Endothelial cell of umbilical vein (primary cell): ENCODE results near the gene ATP6V0A4. TPM values are rescaled to one million over a fixed set of nuclear protein-coding genes. Genes with fewer than 3 reads are reported as not detected.

Source experiments
- Bru-seq: library from RNA; stranded (reverse); fragments of 400-500 nt; gene quantifications from one replicate; lab custom pipeline; 2021; lab: Mats Ljungman, UMichigan
- BruChase-seq, 2 experiments: library from RNA; stranded (reverse); fragments of 400-500 nt; gene quantifications; one replicate each; lab custom pipeline; 2021; lab: Mats Ljungman, UMichigan
- BruUV-seq: library from RNA; stranded (reverse); fragments of 400-500 nt; replicated peaks from 2 replicates; lab custom pipeline; 2021; lab: Mats Ljungman, UMichigan
- CTCF ChIA-PET: fragments of 300-600, 350-600 bp; sonication (Branson Sonifier 250); formaldehyde crosslinking; loops from one replicate; lab custom pipeline; 2021; ENCODE audit warnings: antibody characterized with exemption, inconsistent platforms; lab: Charles Lee
- POLR2A ChIA-PET: fragments of 300-600, 350-600 bp; sonication (Branson Sonifier 250); formaldehyde crosslinking; loops from one replicate; lab custom pipeline; 2021; ENCODE audit warnings: antibody characterized with exemption, inconsistent platforms; lab: Charles Lee
- DNase-seq: peaks from one replicate; pipeline ENCODE4 v3.0.0-alpha.2; 2011; ENCODE audit warnings: low read depth, low spot score
- FAIRE-seq: peaks from 2 replicates; lab custom pipeline; 2011; peaks lifted over from hg19 to GRCh38; lab: Jason Lieb, UNC
- H2AFZ ChIP-seq: 2 replicates; pipeline ENCODE4 v1.6.0; 2012; ENCODE audit warnings: low read depth, low read length, control low read depth, inconsistent platforms
- H3K27ac ChIP-seq: 2 replicates; pipeline ENCODE4 v1.5.1; 2011; ENCODE audit warnings: low read depth, mild to moderate bottlenecking, control low read depth, low read length, moderate library complexity; ENCODE audit not compliant: insufficient read depth
- H3K27me3 ChIP-seq, 2 experiments: 2 replicates each; pipeline versions ENCODE4 v1.6.0 to v1.6.1; 2011; ENCODE audit warnings: low read length in 2 of 2, mixed read lengths in 1 of 2; ENCODE audit not compliant: control insufficient read depth in 2 of 2, insufficient read depth in 2 of 2
- H3K36me3 ChIP-seq, 2 experiments: 2 replicates in 1 of 2; 3 replicates in 1 of 2; pipeline ENCODE4 v1.5.1; 2011; ENCODE audit warnings: low read length in 2 of 2, mild to moderate bottlenecking in 1 of 2, moderate library complexity in 1 of 2; ENCODE audit not compliant: control insufficient read depth in 2 of 2, insufficient read depth in 2 of 2; ENCODE audit errors: extremely low read depth in 1 of 2
- H3K4me1 ChIP-seq: 3 replicates; pipeline ENCODE4 v1.5.1; 2011; ENCODE audit warnings: mild to moderate bottlenecking, low read length; ENCODE audit not compliant: control insufficient read depth, insufficient read depth; ENCODE audit errors: extremely low read depth
- H3K4me2 ChIP-seq: 2 replicates; pipeline ENCODE4 v1.6.1; 2011; ENCODE audit warnings: low read length, control low read depth, mixed read lengths; ENCODE audit not compliant: insufficient read depth
- H3K4me3 ChIP-seq, 3 experiments: fragments of 200-600 bp in 1 of 3; sonication (generic), shearing (Covaris generic) in 1 of 3; replicated peaks in 1 of 3; 2 replicates each; pipeline ENCODE4 v1.5.1; 2011 to 2016; ENCODE audit warnings: control low read depth in 3 of 3, low read length in 3 of 3, mild to moderate bottlenecking in 2 of 3, inconsistent platforms in 1 of 3, low read depth in 1 of 3, moderate library complexity in 1 of 3; ENCODE audit not compliant: insufficient read depth in 1 of 3
- H3K79me2 ChIP-seq: 2 replicates; pipeline ENCODE4 v1.6.0; 2012; ENCODE audit warnings: low read length, inconsistent platforms; ENCODE audit not compliant: control insufficient read depth, insufficient read depth
- H3K9ac ChIP-seq: replicated peaks from 2 replicates; pipeline ENCODE3; 2011; ENCODE audit warnings: low read length, control low read depth; ENCODE audit not compliant: insufficient read depth; ENCODE audit errors: extremely low read depth
- H3K9me1 ChIP-seq: replicated peaks from 3 replicates; pipeline ENCODE4 v1.6.0; 2011; ENCODE audit warnings: mild to moderate bottlenecking, low read length; ENCODE audit not compliant: control insufficient read depth, insufficient read depth; ENCODE audit errors: extremely low read depth
- H3K9me3 ChIP-seq: replicated peaks from 2 replicates; pipeline ENCODE4 v1.5.1; 2012; ENCODE audit warnings: low read length, inconsistent platforms; ENCODE audit not compliant: control insufficient read depth, insufficient read depth
- H4K20me1 ChIP-seq: replicated peaks from 2 replicates; pipeline ENCODE3; 2011; ENCODE audit warnings: mild to moderate bottlenecking, low read length; ENCODE audit not compliant: control insufficient read depth, insufficient read depth; ENCODE audit errors: extremely low read depth
- EZH2 ChIP-seq: IDR thresholded peaks from 2 replicates; pipeline ENCODE4 v1.6.1; 2012; ENCODE audit warnings: borderline replicate concordance, low read depth, mild to moderate bottlenecking, moderate library complexity, low read length, inconsistent platforms; ENCODE audit not compliant: severe bottlenecking
- FOS ChIP-seq: IDR thresholded peaks from 2 replicates; pipeline ENCODE4 v1.6.1; 2011; ENCODE audit warnings: mild to moderate bottlenecking, low read length, moderate library complexity, borderline replicate concordance; ENCODE audit not compliant: insufficient read depth
- GATA2 ChIP-seq: IDR thresholded peaks from 2 replicates; pipeline ENCODE4 v1.7.0; 2011; ENCODE audit warnings: low read depth, mild to moderate bottlenecking, moderate library complexity, mixed read lengths, low read length; ENCODE audit not compliant: insufficient read length, insufficient read depth
- JUN ChIP-seq: IDR thresholded peaks from 2 replicates; pipeline ENCODE4 v1.6.1; 2011; ENCODE audit warnings: borderline replicate concordance, low read depth; ENCODE audit not compliant: insufficient read length, insufficient read depth
- MYC ChIP-seq: IDR thresholded peaks from one replicate; pipeline ENCODE4 v1.6.1; 2011; ENCODE audit warnings: mild to moderate bottlenecking, low read depth, low read length
- POLR2A ChIP-seq: IDR thresholded peaks from 2 replicates; pipeline ENCODE4 v1.6.1; 2012; ENCODE audit warnings: low read depth, mild to moderate bottlenecking, control low read depth, low read length
- POLR2AphosphoS5 ChIP-seq: IDR thresholded peaks from 2 replicates; pipeline ENCODE4 v1.6.1; 2012; ENCODE audit warnings: low read depth, mild to moderate bottlenecking, control low read depth, low read length, moderate library complexity; ENCODE audit not compliant: insufficient read depth
- dilution Hi-C: fragments of 300-500 bp; cut with MboI; formaldehyde crosslinking; loops from one replicate; pipeline ENCODE4 v1.15.0; 2019; ENCODE audit warnings: low sequenced_read_pairs; ENCODE audit not compliant: extremely low pct_ligation_motif_present
- intact Hi-C: fragments of 100-400 bp; cut with micrococcal nuclease; formaldehyde crosslinking; loops from one replicate; pipeline ENCODE4 v1.10.0; 2022
- long read RNA-seq: library from polyadenylated mRNA; stranded (forward); transcript quantifications from one replicate; pipeline ENCODE4 v2.0.0, GENCODE V29; 2021
- polyA minus RNA-seq, 3 experiments: library from RNA; depleted of rRNA, polyadenylated mRNA; stranded (reverse); fragments of >200 nt; gene quantifications; 1 replicate in 1 of 3; 2 replicates in 2 of 3; pipeline ENCODE4 v1.2.3, GENCODE V29; 2011
- polyA plus RNA-seq, 4 experiments: library from polyadenylated mRNA; depleted of rRNA in 3 of 4; stranded (reverse) in 3 of 4; unstranded in 1 of 4; fragments of >200 nt; gene quantifications; 2 replicates each; pipeline versions ENCODE4 v1.2.1 to v1.2.3, GENCODE V29; 2011 to 2012; ENCODE audit warnings: missing spikeins in 1 of 4
- total RNA-seq: library from RNA; stranded (reverse); gene quantifications from 2 replicates; pipeline ENCODE4 v1.2.3, GENCODE V29; 2021
- TF ChIP-seq, protein P1 (sequence below): IDR thresholded peaks from 2 replicates; pipeline ENCODE4 v1.6.1; 2011; ENCODE audit not compliant: insufficient read depth, insufficient read length
- TF ChIP-seq, protein P2 (sequence below), 2 donors: IDR thresholded peaks; 1 replicate in 1 of 2; 2 replicates in 1 of 2; pipeline ENCODE4 v1.5.1; 2011; ENCODE audit warnings: low read length in 2 of 2, mild to moderate bottlenecking in 2 of 2, moderate library complexity in 2 of 2, control low read depth in 1 of 2, inconsistent platforms in 1 of 2, low read depth in 1 of 2; ENCODE audit not compliant: insufficient read depth in 1 of 2; ENCODE audit errors: extremely low read depth in 1 of 2

ATP6V0A4 gene
- total RNA-seq (0.24 TPM in 1 of 2 replicates, not detected in the other), polyA plus RNA-seq (0.06 and 0.07 TPM in 2 replicates), polyA minus RNA-seq (not detected in 2 replicates), Bru-seq, nascent RNA (percentile 11 among the genes with signal in this experiment), BruChase-seq, experiment 1, labeled RNA remaining after a 6-hour chase (percentile 5 among the genes with signal in this experiment), BruChase-seq, experiment 2, labeled RNA remaining after a 2-hour chase (percentile 5 among the genes with signal in this experiment)
- polyA plus RNA-seq (2011; cell fraction: cytosol; rRNA removed), result 0.03 TPM in 1 of 2 replicates, not detected in the other
- 0.05 and 0.06 TPM in 2 replicates for polyA plus RNA-seq (2011; cell fraction: nucleus; rRNA removed)
- polyA plus RNA-seq (2012), result 0.56 and 0.59 TPM in 2 replicates
- not detected for polyA minus RNA-seq (2011; cell fraction: cytosol; rRNA and poly(A)+ RNA removed)
- polyA minus RNA-seq (2011; cell fraction: nucleus; rRNA and poly(A)+ RNA removed), result not detected in 2 replicates
- long read RNA-seq, result 0 reads

DNA sequence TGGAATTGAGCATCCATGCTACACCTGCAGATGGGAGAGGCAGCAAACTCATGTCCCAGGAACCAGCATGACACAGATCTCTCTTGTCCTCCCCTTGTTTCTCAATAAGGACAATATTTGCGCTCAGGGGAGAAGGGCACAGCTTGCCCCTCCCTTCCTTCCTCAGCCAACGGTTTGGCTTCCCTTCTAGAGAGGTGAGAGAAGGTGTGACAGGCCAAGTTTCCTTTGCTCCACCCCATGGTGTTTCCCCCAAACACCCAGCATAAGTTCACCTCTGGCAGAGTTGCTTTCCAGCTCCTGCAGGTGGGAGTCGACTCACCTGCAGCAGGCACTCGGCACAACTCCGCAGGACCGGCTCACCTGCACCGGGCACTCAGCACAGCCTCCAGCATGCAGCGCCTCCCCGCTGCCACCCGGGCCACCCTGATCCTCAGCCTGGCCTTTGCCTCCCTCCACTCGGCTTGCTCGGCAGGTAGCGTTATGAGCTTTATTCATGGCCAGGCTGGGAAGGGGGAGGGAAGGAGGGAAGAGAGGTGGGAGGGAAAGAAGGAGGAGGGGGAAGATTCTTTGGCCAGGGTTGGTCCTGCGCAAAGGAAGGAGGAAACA, at the start of gene ATP6V0A4, which contains the start of gene TMEM213:
TSS of gene ATP6V0A4 (minus strand) at position 482 of the 606 bp plus-strand sequence. CDS start 26,949 bp downstream, outside the sequence.
TSS of gene TMEM213 (plus strand) at position 280 of the 606 bp plus-strand sequence. CDS start at position 391, 111 bp downstream.
- TF ChIP-seq GATA2, result no peak
- TF ChIP-seq, protein P1, sequence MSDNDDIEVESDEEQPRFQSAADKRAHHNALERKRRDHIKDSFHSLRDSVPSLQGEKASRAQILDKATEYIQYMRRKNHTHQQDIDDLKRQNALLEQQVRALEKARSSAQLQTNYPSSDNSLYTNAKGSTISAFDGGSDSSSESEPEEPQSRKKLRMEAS, result no peak
- TF ChIP-seq JUN, result no peak
- TF ChIP-seq, protein P2, sequence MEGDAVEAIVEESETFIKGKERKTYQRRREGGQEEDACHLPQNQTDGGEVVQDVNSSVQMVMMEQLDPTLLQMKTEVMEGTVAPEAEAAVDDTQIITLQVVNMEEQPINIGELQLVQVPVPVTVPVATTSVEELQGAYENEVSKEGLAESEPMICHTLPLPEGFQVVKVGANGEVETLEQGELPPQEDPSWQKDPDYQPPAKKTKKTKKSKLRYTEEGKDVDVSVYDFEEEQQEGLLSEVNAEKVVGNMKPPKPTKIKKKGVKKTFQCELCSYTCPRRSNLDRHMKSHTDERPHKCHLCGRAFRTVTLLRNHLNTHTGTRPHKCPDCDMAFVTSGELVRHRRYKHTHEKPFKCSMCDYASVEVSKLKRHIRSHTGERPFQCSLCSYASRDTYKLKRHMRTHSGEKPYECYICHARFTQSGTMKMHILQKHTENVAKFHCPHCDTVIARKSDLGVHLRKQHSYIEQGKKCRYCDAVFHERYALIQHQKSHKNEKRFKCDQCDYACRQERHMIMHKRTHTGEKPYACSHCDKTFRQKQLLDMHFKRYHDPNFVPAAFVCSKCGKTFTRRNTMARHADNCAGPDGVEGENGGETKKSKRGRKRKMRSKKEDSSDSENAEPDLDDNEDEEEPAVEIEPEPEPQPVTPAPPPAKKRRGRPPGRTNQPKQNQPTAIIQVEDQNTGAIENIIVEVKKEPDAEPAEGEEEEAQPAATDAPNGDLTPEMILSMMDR (IDR thresholded peaks at IDR 0.05; ENCODE audit: extremely low read depth in 1 of 2, insufficient read depth in 1 of 2, low read depth in 1 of 2, low read length in 2 of 2), result no peak
- no peak for TF ChIP-seq FOS
- no peak for TF ChIP-seq MYC
- no peak for TF ChIP-seq POLR2AphosphoS5
- TF ChIP-seq POLR2A, result no peak
- TF ChIP-seq EZH2, result no peak
- Histone ChIP-seq H2AFZ (no peak within 1 kb of the TSS), H3K79me2 (no peaks in the 10 kb centered on the region), H4K20me1 (no peaks in the 10 kb centered on the region), H3K9me1 (no peaks in the 10 kb centered on the region), H3K4me1 (no peaks in the 10 kb centered on the region), H3K4me3 (no peak within 1 kb of the TSS), H3K9ac (no peak within 1 kb of the TSS), H3K9me3 (no peaks in the 10 kb centered on the region), H3K27me3 (no peaks in the 10 kb centered on the region), H3K27ac (no peak within 1 kb of the TSS), H3K36me3 (no peaks in the 10 kb centered on the region), H3K4me2 (no peak within 1 kb of the TSS)
- dilution Hi-C loops, result no loop called here
- CTCF ChIA-PET, result no interaction called here
- POLR2A ChIA-PET, result no interaction called here
- BruUV-seq, result no TSS peak
- FAIRE-seq (no peak), DNase-seq (no peak)
- intact Hi-C loops, result no loop called here
